ENCODE data around the gene PTGDS.

Gene PTGDS

GRCh38 chr9:137026828-137027227, 49.5 kb downstream of the PTGDS start:
- no peak for DNase-seq

- no peak for DNase-seq
These were observed 50.3 kb downstream of the PTGDS start, which contains the start of gene ABCA2 for GRCh38 chr9:137027369-137028262. ABCA2 (minus strand) TSS chr9:137028237; CDS start chr9:137028140, 97 bp downstream.

GRCh38 chr9:137028263-137029057, 51.2 kb downstream of the PTGDS start:
- DNase-seq, result peak; percentile 77

- no peak for DNase-seq
These were observed 52.0 kb downstream of the PTGDS start for GRCh38 chr9:137029058-137029936.

GRCh38 chr9:137030006-137030405, 52.7 kb downstream of the PTGDS start:
- DNase-seq, result no peak

GRCh38 chr9:137030538-137031527, 53.5 kb downstream of the PTGDS start:
- DNase-seq, result no peak
